ENCODE results near the gene B4GALNT3. TPM values are rescaled to one million over a fixed set of nuclear protein-coding genes. Genes with fewer than 3 reads are reported as not detected.

Gene B4GALNT3
- total RNA-seq, 2 donors from 2014 or later = 1.6 to 1.7 TPM

GRCh38 chr12:475286-475685 lies 15.5 kb downstream of the B4GALNT3 start:
- Mint-ChIP-seq H3K4me1 (peaks cover 8% of the 10 kb centered on the region), H3K27me3 (peaks cover 57% of the 10 kb centered on the region), H3K27ac (no peak overlapping the region), H3K36me3 (ENCODE audit: low read depth) (peaks cover 7% of the 10 kb centered on the region), H3K4me3 (no peak overlapping the region)
- ATAC-seq = no peak
- DNase-seq = no peak
- H3K9me3 ChIP-seq (ENCODE audit: control insufficient read depth, low read length, poor library complexity, severe bottlenecking) = no peaks in the 10 kb centered on the region

DNA sequence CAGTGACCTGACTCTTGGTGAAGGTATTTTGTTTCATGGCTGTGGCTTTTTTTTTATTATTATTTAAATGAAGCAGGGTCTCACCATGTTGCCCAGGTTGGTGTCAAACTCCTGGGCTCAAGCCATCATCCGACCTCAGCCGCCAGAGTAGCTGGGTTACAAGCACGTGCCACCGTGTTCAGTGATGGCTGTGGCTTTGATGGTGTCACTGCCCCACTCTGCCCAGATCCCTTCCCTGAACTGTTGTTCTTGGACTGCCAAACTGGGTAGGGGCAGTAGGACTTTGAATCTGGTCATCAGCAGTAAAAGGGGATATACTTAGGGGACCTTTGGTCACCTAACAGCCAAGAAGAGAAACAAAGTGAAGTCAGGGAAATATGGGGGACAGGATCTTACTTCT lies 19.4 kb downstream of the B4GALNT3 start:
- DNase-seq = no peak
- peaks cover 3% of the 10 kb centered on the region for H3K36me3 Mint-ChIP-seq (ENCODE audit: low read depth)

GRCh38 chr12:480831-481816 lies 21.4 kb downstream of the B4GALNT3 start:
- DNase-seq = no peak
- Mint-ChIP-seq H3K4me3 (no peak overlapping the region), H3K27ac (no peak overlapping the region), H3K27me3 (peaks cover 59% of the 10 kb centered on the region), H3K36me3 (ENCODE audit: low read depth) (peaks cover 3% of the 10 kb centered on the region), H3K4me1 (peaks cover 8% of the 10 kb centered on the region)
- ATAC-seq = no peak
- H3K9me3 ChIP-seq (ENCODE audit: control insufficient read depth, low read length, poor library complexity, severe bottlenecking) = no peaks in the 10 kb centered on the region

More for the DNA sequence above, 19.4 kb downstream of the B4GALNT3 start:
- H3K4me3 Mint-ChIP-seq = no peak overlapping the region
- no peak for ATAC-seq
- no peaks in the 10 kb centered on the region for H3K9me3 ChIP-seq (ENCODE audit: control insufficient read depth, low read length, poor library complexity, severe bottlenecking)
- H3K4me1 Mint-ChIP-seq = peaks cover 13% of the 10 kb centered on the region
- peaks cover 62% of the 10 kb centered on the region for H3K27me3 Mint-ChIP-seq
- no peak overlapping the region for H3K27ac Mint-ChIP-seq

DNA sequence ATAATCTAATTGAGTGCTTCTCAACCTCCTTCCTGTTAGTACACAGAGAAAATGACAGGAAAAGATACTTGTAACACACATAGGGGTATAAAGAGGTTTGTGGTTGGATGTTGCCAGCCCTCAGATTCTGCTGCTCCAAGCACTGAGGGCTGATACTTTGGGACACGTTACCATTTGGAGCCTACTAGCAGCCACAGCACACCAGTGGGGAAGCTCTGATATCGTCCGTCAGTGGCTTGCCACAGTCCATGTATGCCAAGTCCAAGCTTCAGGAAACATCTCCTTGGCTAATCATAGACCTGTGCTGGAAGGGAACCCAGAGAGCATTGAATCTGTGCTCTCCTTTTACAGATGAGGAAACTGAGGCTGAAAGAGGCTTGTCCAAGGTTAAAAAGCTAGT lies 22.3 kb downstream of the B4GALNT3 start:
- DNase-seq (no peak), ATAC-seq (no peak)
- H3K27ac Mint-ChIP-seq = no peak overlapping the region
- H3K27me3 Mint-ChIP-seq = peaks cover 57% of the 10 kb centered on the region
- no peaks in the 10 kb centered on the region for H3K9me3 ChIP-seq (ENCODE audit: control insufficient read depth, low read length, poor library complexity, severe bottlenecking)
- H3K36me3 Mint-ChIP-seq (ENCODE audit: low read depth) = peaks cover 4% of the 10 kb centered on the region
- peaks cover 8% of the 10 kb centered on the region for H3K4me1 Mint-ChIP-seq
- no peak overlapping the region for H3K4me3 Mint-ChIP-seq

DNA sequence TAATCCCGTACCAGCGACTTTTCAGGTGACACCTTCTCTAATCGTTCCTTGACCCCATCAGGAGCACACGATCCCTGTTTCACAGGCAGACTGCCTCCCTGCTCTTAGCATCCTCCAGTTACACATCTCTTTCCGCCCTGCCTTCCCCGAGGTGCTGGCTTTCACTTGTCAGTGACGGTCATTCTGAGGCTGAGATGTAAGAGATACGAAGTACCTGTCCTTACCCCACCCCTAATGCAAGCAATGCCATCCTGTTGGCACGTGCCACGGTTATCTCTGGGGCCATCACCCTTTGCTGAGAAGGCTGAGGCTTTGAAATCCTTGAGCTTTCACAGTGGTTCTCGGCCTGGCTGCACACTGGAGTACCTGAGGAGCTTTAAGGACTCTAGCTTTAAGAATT lies 24.4 kb downstream of the B4GALNT3 start:
- H3K9me3 ChIP-seq (ENCODE audit: control insufficient read depth, low read length, poor library complexity, severe bottlenecking) = no peaks in the 10 kb centered on the region
- DNase-seq (no peak), ATAC-seq (no peak)
- no peak overlapping the region for H3K4me3 Mint-ChIP-seq
- peaks cover 5% of the 10 kb centered on the region for H3K36me3 Mint-ChIP-seq (ENCODE audit: low read depth)
- H3K27me3 Mint-ChIP-seq = peaks cover 43% of the 10 kb centered on the region
- H3K27ac Mint-ChIP-seq = no peak overlapping the region
- H3K4me1 Mint-ChIP-seq = peaks cover 8% of the 10 kb centered on the region

DNA sequence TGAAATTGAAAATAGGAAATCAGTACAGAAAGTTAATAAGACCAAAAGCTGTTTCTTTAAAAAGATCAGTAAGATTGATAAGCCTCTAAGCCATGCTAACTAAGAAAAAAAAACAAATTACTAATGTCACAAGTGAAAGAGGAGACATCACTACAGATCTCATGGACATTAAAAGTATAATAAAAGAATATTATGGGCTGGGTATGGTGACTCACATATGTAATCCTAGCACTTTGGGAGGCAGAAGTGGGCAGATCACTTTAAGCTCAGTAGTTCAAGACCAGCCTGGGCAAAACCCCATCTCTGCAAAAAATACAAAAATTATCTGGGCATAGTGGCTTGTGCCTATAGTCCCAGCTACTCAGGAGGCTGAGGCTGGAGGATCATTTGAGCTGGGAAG lies 30.5 kb downstream of the B4GALNT3 start:
- no peak for DNase-seq
- no peaks in the 10 kb centered on the region for H3K9me3 ChIP-seq (ENCODE audit: control insufficient read depth, low read length, poor library complexity, severe bottlenecking)
- H3K27me3 Mint-ChIP-seq = peaks cover under 1% of the 10 kb centered on the region

GRCh38 chr12:495466-495865 lies 35.7 kb downstream of the B4GALNT3 start:
- H3K9me3 ChIP-seq (ENCODE audit: control insufficient read depth, low read length, poor library complexity, severe bottlenecking) = no peaks in the 10 kb centered on the region
- peaks cover 13% of the 10 kb centered on the region for H3K27me3 Mint-ChIP-seq
- no peak overlapping the region for H3K27ac Mint-ChIP-seq
- ATAC-seq (no peak), DNase-seq (no peak)
- H3K36me3 Mint-ChIP-seq (ENCODE audit: low read depth) = peaks cover 5% of the 10 kb centered on the region
- H3K4me1 Mint-ChIP-seq = peaks cover 10% of the 10 kb centered on the region
- no peak overlapping the region for H3K4me3 Mint-ChIP-seq

More for the DNA sequence above, 30.5 kb downstream of the B4GALNT3 start:
- Mint-ChIP-seq H3K4me3 (no peak overlapping the region), H3K4me1 (no peaks in the 10 kb centered on the region), H3K36me3 (ENCODE audit: low read depth) (peaks cover 2% of the 10 kb centered on the region), H3K27ac (no peak overlapping the region)
- ATAC-seq = no peak

GRCh38 chr12:496736-497135 lies 37.0 kb downstream of the B4GALNT3 start:
- Mint-ChIP-seq H3K4me3 (no peak overlapping the region), H3K4me1 (peaks cover 10% of the 10 kb centered on the region), H3K27me3 (peaks cover 13% of the 10 kb centered on the region), H3K27ac (no peak overlapping the region), H3K36me3 (ENCODE audit: low read depth) (peaks cover 5% of the 10 kb centered on the region)
- no peak for DNase-seq
- H3K9me3 ChIP-seq (ENCODE audit: control insufficient read depth, low read length, poor library complexity, severe bottlenecking) = no peaks in the 10 kb centered on the region
- no peak for ATAC-seq

DNA sequence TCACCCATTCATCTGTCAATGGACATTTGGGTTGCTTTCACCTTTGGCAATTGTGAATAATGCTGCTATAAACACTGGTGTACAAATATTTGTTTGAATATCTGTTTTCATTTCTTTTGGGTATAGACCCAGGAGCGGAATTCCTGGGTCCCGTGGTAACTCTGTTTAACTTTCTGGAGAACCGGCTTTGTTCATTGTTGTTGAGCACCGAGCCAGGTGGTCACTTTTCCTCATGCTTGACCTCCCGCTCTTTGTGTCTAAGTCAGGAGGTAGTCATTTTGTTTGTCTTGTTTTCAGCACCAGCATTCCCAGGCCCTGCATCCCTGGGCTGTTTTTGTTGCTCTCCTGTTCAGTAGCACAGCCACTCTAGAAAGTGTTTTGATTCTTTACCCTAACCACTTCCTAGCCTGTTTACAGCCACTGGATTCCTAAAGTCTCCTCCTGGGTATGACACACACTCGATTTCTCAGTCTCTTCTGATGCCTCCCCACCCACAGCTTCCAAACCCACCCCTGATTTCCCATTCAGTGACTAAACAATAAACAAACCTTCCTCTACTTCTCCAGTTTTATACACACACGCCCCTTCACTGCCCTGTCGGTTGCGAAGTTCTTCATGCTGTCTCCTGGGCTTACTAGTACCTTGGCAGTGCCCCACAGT lies 37.9 kb downstream of the B4GALNT3 start:
- peaks cover 13% of the 10 kb centered on the region for H3K27me3 Mint-ChIP-seq
- DNase-seq (no peak), ATAC-seq (no peak)
- peaks cover 5% of the 10 kb centered on the region for H3K36me3 Mint-ChIP-seq (ENCODE audit: low read depth)
- H3K27ac Mint-ChIP-seq = no peak overlapping the region
- H3K9me3 ChIP-seq (ENCODE audit: control insufficient read depth, low read length, poor library complexity, severe bottlenecking) = no peaks in the 10 kb centered on the region
- H3K4me3 Mint-ChIP-seq = no peak overlapping the region
- H3K4me1 Mint-ChIP-seq = peaks cover 13% of the 10 kb centered on the region

DNA sequence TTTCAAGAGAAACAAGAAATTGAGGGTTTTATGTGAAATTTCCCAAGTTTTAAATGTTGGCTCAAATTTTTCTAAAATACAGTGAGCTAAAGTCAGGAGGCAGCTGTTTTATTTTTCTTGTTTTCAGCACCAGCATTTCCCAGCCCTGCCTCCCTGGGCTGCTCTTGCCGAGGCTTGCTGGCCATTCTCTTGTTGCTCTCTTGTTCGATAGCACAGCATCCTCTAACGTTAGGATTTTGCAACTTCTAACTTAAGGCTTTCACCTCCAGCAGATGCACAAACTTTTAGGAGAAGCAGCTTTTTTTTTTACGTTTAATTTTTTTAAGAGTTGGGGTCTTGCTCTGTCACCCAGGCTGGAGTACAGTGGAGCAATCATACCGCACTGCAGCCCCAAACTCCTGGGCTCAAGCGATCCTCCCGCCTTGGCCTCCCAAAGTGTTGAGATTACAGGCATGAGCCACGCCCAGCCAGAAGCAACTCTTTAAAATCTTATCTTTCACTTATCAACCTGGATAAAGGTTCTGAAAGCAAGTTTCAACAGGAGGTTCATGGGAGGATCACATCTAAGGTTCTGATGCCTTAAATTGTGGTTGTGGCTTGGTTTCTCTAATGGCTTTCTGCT lies 40.2 kb downstream of the B4GALNT3 start:
- peaks cover 5% of the 10 kb centered on the region for H3K36me3 Mint-ChIP-seq (ENCODE audit: low read depth)
- no peak overlapping the region for H3K27ac Mint-ChIP-seq
- H3K9me3 ChIP-seq (ENCODE audit: control insufficient read depth, low read length, poor library complexity, severe bottlenecking) = no peaks in the 10 kb centered on the region
- peaks cover 17% of the 10 kb centered on the region for H3K4me1 Mint-ChIP-seq
- H3K4me3 Mint-ChIP-seq = no peak overlapping the region
- no peak for DNase-seq
- ATAC-seq = no peak
- H3K27me3 Mint-ChIP-seq = peaks cover 22% of the 10 kb centered on the region

- Mint-ChIP-seq H3K36me3 (ENCODE audit: low read depth) (peaks cover 5% of the 10 kb centered on the region), H3K27me3 (peaks cover 30% of the 10 kb centered on the region), H3K4me3 (no peak overlapping the region), H3K27ac (no peak overlapping the region), H3K4me1 (peaks cover 17% of the 10 kb centered on the region)
- no peak for DNase-seq
- no peaks in the 10 kb centered on the region for H3K9me3 ChIP-seq (ENCODE audit: control insufficient read depth, low read length, poor library complexity, severe bottlenecking)
- no peak for ATAC-seq
These were observed 42.1 kb downstream of the B4GALNT3 start for GRCh38 chr12:501722-502447.

DNA sequence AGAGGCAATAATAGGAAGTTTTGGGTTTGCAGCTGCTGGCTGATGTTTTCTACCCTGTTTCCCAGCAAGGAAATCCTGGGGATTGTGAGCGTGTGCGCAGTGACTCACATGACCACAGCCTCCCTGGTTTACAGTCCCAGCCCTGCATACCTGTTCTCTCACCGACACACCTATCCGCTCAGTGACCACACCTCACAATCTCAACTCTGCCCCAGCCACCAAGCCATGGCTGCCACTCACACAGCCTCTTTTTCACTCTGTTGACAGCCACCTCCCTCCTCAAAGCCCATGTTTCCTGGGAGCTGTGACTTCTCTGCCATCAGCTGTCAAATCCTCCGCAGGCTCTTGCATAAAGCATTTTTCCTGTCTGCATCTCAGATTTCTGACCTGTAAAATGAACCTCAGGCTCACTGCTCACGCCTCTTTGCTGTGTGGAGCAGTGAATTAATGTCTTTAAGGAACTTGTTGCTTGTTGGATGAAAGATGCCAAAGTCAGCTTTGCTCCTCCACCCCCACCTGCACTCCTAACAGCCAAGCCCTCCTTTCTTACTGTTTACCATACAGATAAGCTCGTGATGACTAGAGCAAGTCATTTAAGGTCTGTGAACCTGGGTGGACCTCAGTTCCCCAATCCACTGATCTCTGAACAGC lies 43.5 kb downstream of the B4GALNT3 start:
- DNase-seq (no peak), ATAC-seq (no peak)
- no peak overlapping the region for H3K27ac Mint-ChIP-seq

More for the DNA sequence above, 43.5 kb downstream of the B4GALNT3 start:
- Mint-ChIP-seq H3K4me1 (peaks cover 13% of the 10 kb centered on the region), H3K4me3 (no peak overlapping the region), H3K27me3 (peaks cover 26% of the 10 kb centered on the region), H3K36me3 (ENCODE audit: low read depth) (peaks cover 2% of the 10 kb centered on the region)
- H3K9me3 ChIP-seq (ENCODE audit: control insufficient read depth, low read length, poor library complexity, severe bottlenecking) = no peaks in the 10 kb centered on the region

Measured in T-helper 17 cell (primary cell).